GM19193 (cell line): ENCODE results near the gene FERD3L.

Experiments
- POLR2A ChIP-seq: IDR thresholded peaks from 4 replicates; pipeline ENCODE4 v1.6.1; 2011; ENCODE audit not compliant: insufficient read depth, insufficient read length; ENCODE audit errors: extremely low read depth

FERD3L gene

DNA sequence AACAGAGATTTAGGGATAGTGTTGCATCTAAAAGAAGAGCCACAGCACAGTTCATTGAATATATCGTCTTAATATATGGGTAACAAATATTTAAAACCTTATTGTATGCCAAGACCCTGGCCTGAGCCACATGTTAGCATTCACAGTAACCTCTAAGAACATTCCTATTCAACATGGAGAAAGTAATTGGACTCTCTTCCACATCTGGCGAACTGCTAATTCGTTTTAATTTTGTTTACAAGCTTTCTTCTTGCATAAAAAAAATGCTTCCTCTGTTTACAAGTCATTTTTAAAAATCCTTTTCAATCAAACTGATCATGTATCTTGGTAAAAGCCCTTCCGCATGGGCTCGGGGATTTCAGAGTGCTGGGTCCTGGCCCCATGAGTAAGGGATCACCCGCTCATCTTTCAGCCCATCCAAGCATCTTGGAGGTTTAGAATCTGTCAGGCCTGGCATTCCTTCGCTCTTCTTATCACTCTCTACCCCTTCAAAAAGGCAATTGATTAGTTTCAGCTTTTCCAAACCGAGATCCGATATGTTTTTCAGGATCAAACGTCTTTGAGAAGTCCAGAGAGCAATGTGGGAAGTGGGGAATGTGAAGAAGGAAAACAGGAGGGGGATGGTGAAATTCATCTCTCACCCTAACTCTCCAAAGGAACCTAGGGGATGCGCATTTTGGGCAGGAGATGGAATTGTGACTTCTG is 35.0 kb downstream of the FERD3L start:
- no peak for TF ChIP-seq POLR2A

DNA sequence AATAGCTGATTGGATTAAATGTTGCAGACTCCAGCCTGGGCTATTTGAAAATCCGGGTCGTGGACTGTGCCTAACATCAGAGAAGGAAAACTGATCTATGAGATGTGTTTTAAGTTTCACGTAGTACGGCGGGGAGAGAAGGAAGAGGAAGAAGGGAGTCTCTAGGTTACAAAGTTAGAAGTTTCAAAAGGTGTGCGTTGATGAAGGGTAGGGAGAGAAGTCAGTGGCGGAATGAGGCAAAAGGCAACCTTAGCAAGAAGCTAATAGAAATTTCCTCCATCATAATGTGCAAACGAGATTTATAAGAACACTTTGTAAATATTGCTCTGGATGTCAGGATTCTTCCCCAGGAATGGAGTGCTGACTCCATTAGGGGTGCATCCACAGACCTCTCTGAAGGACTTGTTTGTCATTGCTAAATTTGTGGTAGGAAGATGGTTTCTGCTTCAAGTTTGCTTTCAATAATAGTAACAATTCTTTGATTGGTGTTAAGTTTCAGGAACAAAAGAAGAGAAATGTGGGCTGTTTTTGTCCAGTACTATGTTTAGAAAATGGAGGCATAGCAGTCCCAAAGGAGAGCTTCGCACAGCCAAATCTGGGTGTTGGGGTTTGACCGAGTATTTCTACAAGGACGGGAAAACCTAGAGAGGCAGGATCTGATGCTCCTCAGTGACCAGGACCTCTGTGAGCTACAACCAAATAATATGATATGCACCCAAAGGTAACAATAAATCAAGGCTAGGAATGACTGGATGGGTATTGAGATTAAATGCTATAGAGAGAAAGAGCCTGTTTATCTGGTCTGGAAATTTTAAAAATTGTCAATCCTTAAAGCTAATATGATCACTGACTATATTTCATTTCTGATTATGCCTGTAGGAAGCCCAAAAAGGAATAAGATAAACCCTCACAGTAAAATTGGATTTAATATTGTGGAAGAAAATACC is 35.9 kb downstream of the FERD3L start:
- no peak for TF ChIP-seq POLR2A

DNA sequence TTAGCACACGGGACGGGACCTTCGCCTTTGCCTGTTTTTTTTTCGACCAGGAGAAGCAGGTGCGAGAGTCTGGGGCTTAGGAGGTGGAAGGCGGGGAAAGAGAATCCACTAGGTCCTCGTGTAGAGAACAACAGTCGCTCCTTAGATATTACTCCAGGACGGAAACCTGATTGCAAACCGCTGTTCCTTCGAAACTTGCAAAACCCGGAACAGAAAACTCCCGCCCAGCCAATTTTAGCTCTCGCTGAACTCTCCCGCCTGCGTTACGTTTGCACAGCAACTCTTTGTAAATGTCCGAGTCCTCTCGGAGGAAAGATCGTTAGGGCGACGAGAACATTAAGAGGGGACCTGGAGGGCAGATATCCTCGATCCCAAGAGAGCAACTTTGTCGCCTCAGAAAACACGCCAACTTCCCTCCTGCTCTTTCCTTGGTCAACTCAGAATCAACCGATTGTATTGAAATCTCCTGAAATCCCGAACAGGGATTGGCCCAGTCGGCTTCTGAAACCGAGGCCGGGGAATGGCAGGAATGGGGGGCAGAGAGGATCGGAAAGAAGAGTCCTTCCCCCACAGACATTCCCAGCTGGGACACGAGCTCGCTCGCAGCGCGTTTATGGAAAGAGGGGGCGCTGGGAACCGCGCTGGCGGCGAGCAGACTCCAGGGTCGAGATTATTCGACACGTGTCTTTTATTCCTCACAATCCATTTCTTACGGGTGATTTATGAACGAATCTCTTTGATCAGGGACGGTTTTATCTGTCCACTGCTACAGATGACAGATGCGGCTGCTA is 37.7 kb downstream of the FERD3L start:
- TF ChIP-seq POLR2A = no peak

DNA sequence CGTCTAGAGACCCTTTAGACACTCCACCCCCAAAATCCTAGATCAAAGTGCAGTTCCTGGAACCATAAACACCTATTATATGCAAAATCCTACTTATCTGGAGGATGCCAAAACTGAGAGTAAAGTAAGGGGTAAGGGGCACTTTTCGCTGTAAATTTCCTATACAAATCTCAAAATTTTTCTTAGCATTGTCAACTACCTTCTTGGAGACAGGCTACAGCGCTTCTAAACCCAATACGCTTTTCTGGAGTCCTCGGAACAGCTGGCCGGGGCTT is 38.2 kb downstream of the FERD3L start:
- TF ChIP-seq POLR2A = no peak

DNA sequence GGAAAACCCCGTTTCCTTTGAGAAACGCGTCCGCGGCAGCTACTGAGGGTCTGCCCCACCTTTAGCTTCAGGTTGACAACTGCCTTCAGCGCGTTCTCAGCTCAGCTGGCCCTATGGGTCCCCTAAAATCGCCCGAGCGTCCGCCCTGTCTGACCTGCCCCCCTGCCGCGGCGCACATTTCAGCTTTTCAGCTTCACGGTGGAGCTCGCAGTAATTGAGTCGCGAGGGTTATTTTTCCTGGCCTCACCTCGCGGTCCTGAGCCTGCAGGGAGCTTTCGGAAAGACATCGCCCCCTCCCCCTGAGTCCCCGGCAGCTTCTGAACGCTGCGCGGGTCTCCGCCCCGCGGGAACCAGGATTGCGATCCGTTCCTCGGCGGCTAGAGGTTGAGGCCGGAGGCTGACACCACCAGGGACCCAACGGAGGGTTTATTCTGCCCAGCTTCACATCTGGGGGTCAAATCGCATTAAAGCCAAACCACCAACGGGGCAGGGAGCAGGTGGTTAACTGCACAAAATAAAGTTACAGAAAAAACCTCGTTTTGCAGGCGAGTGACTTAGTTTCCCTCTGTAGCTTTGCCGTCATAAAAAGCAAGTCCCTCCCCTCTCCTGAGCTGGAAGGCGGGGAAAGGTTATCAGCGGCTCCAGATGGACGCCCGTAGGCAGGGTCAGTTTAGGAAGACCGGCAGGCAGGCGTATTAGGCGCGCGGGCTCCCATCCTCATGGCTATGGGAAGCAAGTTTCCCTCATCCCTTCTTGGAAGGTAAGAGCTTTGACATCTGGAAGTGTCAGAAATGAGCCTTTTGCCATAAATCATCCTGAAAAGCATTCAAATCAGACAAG is 38.8 kb downstream of the FERD3L start:
- TF ChIP-seq POLR2A = no peak

DNA sequence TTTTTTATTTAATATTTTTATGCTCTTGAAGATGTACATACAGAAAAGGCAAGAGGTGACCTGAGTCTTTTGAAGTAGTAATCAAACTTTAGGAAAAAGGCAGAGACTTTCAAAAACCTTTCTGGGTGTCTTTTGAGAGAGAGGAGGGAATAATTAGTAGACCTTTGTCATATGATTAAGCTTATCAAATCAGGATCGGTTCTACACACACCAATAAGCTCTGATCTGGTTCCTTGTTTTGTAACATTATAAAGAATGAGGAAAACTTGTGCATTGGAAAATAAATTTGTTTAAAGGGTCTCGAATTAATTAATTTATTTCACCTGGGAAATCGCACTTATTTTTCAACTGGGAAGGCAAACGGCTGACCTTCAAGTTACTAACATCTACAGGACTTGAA is 39.7 kb downstream of the FERD3L start:
- no peak for TF ChIP-seq POLR2A

DNA sequence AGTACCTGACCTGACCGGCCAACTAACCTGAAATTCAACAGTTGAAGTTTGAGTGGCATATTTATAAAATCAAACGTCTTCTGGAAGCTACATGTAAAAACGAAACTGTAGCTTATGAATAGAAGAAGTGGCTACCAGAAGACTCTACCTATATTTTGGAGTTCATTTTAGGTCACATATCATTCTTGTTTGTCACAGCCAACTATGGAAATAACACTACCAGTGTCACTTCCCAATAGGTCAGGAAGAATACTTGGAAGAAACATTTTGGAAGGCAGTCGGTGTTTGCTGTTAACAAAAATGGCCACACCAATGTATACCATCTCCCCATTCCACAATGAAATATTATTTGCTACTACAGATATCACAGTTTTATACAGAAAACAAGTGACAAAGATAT is 40.4 kb downstream of the FERD3L start:
- no peak for TF ChIP-seq POLR2A

DNA sequence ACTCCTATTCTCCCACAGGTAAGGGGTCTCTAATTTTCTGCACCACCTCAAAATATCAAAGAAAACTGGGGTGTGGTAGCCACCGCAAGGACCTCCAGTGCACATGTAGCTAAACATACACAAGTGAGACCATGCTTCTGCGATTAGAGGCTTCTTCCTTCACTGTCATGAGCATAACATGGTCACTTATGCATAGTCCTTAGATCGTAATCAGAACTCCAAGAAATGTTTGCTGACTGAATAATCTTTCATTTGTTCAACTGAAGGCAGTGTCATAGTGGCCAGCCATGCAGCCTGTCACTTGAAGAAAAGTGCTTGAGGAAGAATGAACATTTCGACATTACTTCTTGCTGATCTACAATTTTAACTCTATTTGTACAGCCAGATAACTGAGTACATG is 42.3 kb downstream of the FERD3L start:
- no peak for TF ChIP-seq POLR2A

DNA sequence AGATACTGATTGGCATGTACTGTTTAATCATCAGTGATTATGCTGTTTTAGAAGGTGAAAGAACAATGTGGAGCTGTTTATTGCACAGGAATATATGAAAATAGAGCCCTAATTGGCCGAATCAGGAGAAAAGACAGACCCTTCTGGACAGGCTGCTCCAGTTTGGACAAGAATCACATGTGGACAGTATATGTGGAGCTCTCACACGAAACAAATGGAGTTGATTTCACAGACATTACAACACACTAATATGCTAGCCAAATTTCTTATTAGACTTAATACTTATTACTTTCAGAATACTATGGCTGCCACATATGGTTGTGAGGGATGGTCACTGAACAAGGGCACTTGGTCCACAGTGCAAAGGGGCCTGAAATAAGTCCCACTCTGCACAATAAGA is 43.3 kb downstream of the FERD3L start:
- TF ChIP-seq POLR2A = no peak

DNA sequence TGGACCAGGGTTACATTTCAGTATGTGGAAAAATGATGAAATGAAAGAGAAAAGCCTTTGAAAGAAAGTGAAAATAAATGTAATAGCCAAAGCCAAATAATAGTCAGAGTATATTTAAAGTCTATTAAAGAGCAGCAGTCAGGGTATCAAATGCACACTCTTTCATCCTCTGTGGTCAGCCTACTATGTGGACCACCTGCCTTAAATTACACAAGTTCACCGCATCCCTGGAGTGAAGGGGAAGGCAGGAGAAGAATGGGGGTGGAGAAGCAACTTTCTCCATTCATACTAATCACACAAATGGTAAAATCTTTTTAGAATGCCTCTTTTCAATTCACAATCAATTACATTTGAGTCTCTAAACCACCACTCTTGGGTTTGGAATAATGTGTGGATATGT is 43.7 kb downstream of the FERD3L start:
- no peak for TF ChIP-seq POLR2A

DNA sequence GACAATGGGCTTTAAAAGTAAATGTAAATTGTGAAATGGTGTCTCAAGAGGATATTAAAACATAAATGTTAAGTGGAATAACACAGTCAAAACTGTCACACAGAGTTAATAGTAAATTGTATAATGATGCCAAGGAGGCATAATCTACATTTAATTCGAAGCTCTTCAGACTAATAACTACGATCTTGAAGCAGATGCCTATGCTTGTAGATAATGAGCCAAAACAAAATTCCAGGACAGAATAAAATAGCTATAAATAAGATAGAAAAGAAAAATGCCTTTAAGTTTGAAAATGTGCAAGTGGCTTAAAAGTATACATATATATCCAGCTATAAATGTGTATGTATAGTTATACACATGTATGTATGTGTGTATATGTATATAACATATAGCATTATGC is 45.3 kb downstream of the FERD3L start:
- TF ChIP-seq POLR2A = no peak

DNA sequence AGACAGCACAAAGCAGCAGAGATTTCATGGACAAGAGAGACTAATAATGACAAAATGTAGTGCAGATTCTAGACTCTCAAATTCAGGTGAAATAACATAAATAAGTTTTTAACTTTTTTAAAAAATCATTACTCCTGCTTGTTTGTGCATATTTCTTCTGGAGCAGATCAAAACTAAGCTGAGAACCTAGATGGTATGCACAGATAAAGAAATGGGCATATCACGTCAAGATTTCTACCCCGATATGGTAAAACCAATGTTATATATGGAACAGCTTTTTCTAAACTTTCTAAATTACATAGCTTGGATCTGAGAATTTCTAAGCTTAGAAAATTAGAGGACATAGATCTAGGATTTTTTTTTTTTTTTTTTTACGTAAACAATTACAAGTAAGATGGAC is 46.0 kb downstream of the FERD3L start:
- TF ChIP-seq POLR2A = no peak

DNA sequence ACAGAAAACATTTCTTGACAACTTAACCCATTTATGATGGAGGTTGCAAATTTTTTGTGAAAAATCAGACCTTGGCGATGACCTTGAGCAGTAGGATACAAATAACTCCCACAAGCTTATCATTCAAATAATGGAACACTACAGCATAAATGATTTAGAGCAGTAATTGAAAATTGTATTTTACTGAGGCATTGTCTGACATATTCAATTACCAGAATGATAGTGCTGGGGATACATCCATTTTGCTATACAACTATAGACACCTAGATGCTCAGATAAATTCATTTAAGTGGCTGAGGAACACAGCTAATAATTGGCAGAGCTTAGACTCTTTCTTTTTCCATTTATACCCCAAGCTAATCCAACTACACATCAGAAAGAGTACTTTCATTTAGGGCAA is 46.7 kb downstream of the FERD3L start:
- no peak for TF ChIP-seq POLR2A

DNA sequence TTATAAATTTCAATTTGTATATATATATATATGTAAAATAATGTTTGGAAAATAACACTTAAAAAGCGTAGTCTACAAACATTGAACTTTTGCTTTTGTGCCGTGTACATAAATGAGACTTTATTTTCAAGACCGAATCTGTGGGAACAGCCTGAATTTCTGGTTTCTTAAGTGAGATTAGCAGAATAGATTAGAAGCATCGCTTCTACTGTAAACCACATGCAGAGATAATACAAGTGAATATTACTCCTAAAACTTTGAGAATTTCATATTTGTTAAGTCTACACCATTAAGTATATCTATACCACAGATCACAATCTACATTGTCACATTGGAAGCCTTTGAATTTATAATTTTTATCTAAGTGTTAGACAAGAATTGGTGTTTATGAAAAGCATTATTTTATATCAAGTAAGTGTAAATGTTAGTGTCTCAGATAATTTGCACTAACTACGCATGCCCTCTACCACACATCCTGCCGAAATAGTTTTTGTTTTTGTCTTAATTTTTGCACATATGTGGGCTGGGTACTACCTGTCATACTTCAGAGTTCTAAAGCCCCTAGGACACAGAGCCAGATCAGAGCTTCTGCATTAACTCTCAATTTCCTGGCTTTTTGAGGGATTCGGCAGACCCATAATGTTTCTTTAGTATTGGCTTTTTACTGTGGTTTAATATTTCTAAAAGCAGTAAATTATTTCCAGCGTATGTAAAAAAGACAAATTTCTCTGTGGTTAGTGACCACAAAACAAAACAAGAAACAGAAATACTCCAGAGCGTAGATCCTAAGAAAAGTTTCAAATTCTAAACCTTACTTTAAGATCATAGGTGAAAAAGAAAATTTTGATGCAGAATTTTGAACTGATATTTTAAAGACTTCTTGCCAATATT is 47.8 kb downstream of the FERD3L start:
- no peak for TF ChIP-seq POLR2A

DNA sequence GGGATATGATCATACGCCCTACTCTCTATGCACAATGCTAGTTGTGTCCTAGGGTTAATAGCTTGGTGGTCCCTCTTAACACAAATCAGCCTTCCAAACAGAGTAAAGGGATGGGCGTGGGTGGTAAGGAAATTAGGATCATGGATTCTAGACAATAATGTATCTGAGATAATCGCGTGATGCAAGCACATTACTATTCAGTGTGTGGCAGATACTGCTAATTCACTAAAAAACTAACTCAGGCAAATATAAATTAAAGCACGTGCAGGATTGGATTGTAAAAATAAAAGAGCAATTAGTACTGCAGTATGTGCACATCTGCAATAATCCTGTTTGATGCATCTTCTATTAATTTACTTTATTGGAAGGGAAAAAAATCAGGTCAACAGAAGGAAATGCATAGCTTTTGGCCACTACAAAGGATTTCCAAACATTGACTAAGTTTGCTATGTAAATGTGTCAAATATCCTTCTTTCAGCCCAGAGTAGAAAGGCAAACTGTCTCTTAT is 49.8 kb downstream of the FERD3L start:
- TF ChIP-seq POLR2A = no peak
